Ishikawa (cell line): ENCODE measurements around the gene ACP6.

Experiments used
- CEBPB ChIP-seq: IDR thresholded peaks from 2 replicates; pipeline ENCODE4 v1.6.1; 2012
- CREB1 ChIP-seq: IDR thresholded peaks from 2 replicates; pipeline ENCODE4 v1.6.1; 2012; ENCODE audit warnings: low read depth
- EGR1 ChIP-seq: IDR thresholded peaks from 2 replicates; pipeline ENCODE4 v1.6.1; 2012
- EP300 ChIP-seq: IDR thresholded peaks from 2 replicates; pipeline ENCODE4 v1.6.1; 2012; ENCODE audit warnings: borderline replicate concordance
- TAF1 ChIP-seq: IDR thresholded peaks from 2 replicates; pipeline ENCODE4 v1.6.1; 2012; ENCODE audit warnings: low read depth, mild to moderate bottlenecking
- TCF12 ChIP-seq: IDR thresholded peaks from 2 replicates; pipeline ENCODE4 v1.6.1; 2012; ENCODE audit warnings: low read depth
- TEAD4 ChIP-seq: IDR thresholded peaks from 2 replicates; pipeline ENCODE4 v1.6.1; 2012
- ZBTB7A ChIP-seq: IDR thresholded peaks from 2 replicates; pipeline ENCODE4 v1.6.1; 2012; ENCODE audit warnings: low read depth
- TF ChIP-seq, protein P1 (sequence below): IDR thresholded peaks from 2 replicates; pipeline ENCODE4 v1.6.1; 2012
- TF ChIP-seq, protein P2 (sequence below): IDR thresholded peaks from 2 replicates; pipeline ENCODE4 v1.6.1; 2012

DNA sequence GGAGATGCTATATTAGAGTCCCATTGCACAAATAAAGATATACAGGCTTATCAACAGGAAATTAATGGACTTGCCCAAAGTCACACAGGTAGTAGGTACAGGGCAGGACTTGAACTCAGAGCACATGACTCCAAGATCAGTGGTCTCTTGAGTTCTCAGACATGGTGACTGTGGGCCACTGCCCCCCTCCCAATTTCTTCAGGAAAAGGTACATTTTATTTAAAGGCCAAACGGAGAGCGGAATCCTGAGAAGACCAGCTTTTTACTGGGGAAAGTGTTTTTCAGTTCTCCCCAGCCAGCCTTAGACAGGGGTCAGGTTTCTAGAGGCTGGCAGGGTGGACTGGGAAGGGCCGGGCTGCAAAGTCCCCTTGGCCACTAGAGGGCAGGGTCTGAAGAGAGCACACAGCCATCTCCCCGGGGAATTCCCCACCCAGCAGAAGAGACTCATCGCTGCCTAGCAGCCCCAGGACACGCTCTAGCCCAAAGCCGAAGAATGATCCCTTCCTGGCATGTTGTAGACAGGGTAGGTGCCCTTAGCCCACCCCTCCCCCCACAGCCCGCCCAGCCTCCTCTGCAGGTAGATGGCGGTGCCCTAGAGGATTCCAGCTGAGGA, 29.7 kb downstream of the ACP6 start:
- TF ChIP-seq EP300 (no peak), TCF12 (no peak), ZBTB7A (no peak), CEBPB (no peak), TAF1 (no peak), CREB1 (no peak), TEAD4 (no peak), EGR1 (no peak)
- TF ChIP-seq, protein P1, sequence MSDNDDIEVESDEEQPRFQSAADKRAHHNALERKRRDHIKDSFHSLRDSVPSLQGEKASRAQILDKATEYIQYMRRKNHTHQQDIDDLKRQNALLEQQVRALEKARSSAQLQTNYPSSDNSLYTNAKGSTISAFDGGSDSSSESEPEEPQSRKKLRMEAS, result no peak
- TF ChIP-seq, protein P2, sequence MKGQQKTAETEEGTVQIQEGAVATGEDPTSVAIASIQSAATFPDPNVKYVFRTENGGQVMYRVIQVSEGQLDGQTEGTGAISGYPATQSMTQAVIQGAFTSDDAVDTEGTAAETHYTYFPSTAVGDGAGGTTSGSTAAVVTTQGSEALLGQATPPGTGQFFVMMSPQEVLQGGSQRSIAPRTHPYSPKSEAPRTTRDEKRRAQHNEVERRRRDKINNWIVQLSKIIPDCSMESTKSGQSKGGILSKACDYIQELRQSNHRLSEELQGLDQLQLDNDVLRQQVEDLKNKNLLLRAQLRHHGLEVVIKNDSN, result no peak
